Heart right ventricle (tissue), 16 donors: ENCODE measurements around the gene RFTN1. TPM values are rescaled to one million over a fixed set of nuclear protein-coding genes. Genes with fewer than 3 reads are reported as not detected.

Source experiments
- ATAC-seq, 8 donors: fragments of 200-7000 bp; cut with Tn5 transposase; one replicate each; pipeline ENCODE4 v1.9.1; 2020; ENCODE audit warnings: mild to moderate bottlenecking in 8 of 8, moderate library complexity in 8 of 8, moderate number of reproducible peaks in 1 of 8
- DNase-seq, 2 donors: peaks; one replicate each; pipeline ENCODE4 v3.0.0-alpha.2; 2020
- H3K27ac ChIP-seq, 10 donors: fragments of 200-600 bp; sonication (generic) in 2 of 10; one replicate each; pipeline versions ENCODE4 v1.5.0 to v1.8.0; 2020 to 2022; ENCODE audit warnings: mild to moderate bottlenecking in 3 of 10
- H3K27me3 ChIP-seq, 7 donors: fragments of 200-600 bp; one replicate each; pipeline ENCODE4 v1.8.0; 2021 to 2022; ENCODE audit warnings: mild to moderate bottlenecking in 2 of 7
- H3K36me3 ChIP-seq, 9 donors: fragments of 200-600 bp; sonication (generic) in 1 of 9; one replicate each; pipeline versions ENCODE4 v1.5.0 to v1.8.0; 2020 to 2022; ENCODE audit warnings: mild to moderate bottlenecking in 2 of 9
- H3K4me1 ChIP-seq, 9 donors: fragments of 200-600 bp; sonication (generic) in 1 of 9; one replicate each; pipeline versions ENCODE4 v1.5.0 to v1.8.0; 2020 to 2022; ENCODE audit warnings: mild to moderate bottlenecking in 4 of 9
- H3K4me3 ChIP-seq, 10 donors: fragments of 200-600 bp; sonication (generic) in 2 of 10; one replicate each; pipeline versions ENCODE4 v1.5.0 to v1.8.0; 2020 to 2022; ENCODE audit warnings: mild to moderate bottlenecking in 7 of 10, moderate library complexity in 2 of 10
- H3K9me3 ChIP-seq, 11 donors: fragments of 200-600 bp in 10 of 11; sonication (generic) in 2 of 11; one replicate each; pipeline versions ENCODE4 v1.5.0 to v1.8.0; 2013 to 2022; ENCODE audit warnings: mild to moderate bottlenecking in 2 of 11, control low read depth in 1 of 11, moderate library complexity in 1 of 11
- WGBS, 2 donors: extraction: QIAGEN DNeasy Blood & Tissue Kit; methylation state at CpG; one replicate each; pipeline ENCODE4 v1.1.7; 2013; ENCODE audit warnings: inconsistent platforms in 1 of 2; 5-methylcytosine and 5-hydroxymethylcytosine counted together
- intact Hi-C, 10 donors: fragments of 100-400 bp; cut with DNase I; formaldehyde crosslinking; loops; one replicate each; pipeline versions ENCODE4 v1.11.1 to v1.14.2; 2022
- polyA plus RNA-seq, 2 donors: library from polyadenylated mRNA; stranded (reverse); fragments of 200-250 nt; gene quantifications; one replicate each; pipeline ENCODE4 v1.2.3, GENCODE V29; 2013
- total RNA-seq, 10 donors: library from RNA; stranded (reverse); fragmentation: NEBNext Ultra II Directional in 3 of 10; extraction: Animal tissue kit (Norgen Biotek cat#: 25700) in 3 of 10; gene quantifications; one replicate each; pipeline versions ENCODE4 v1.2.1 to v1.2.4, GENCODE V29; 2021 to 2023
- TF ChIP-seq, protein P1 (sequence below), 9 donors: fragments of 200-600 bp; sonication (generic) in 2 of 9; IDR thresholded peaks; one replicate each; pipeline versions ENCODE4 v1.5.0 to v1.8.0; 2021 to 2022; ENCODE audit warnings: antibody characterized with exemption in 9 of 9, mild to moderate bottlenecking in 5 of 9, moderate library complexity in 1 of 9
- donor health status: Arrhythmogenic right ventricular cardiomyopathy.
- donor health status: ischemic (EF 13 %, LVEDD 7.1; RV severe dilation, severe dysfunction).
- donor health status: healthy with polysubstance abuse.
- donor health status: DM: no; HTN: yes; CAD: no.
- donor health status: DM: no; HTN: no; CAD: no.
- donor health status: ischemic (EF 25% LVEDD 6.9; RV normal size, moderate dysfunction).
- donor health status: ischemic (EF 25% LVEDD 5.7; RV mildly dilated, moderate dysfunction).
- donor health status: healthy.
- donor health status: DM: yes; HTN: yes; CAD: no.
- donor health status: Ischemic cardiomyopathy.
- donor health status: ischemic (EF 35%, LVEDD 5.7; RV mildly dilated, moderate dysfunction).
- donor health status: nonischemic (EF 11% LVEDD 7.7; RV severe dilation, severe dysfunction).
- donor health status: DM: yes; HTN: yes; CAD: no.
- donor health status: PGD.
- donor health status: ischemic (EF 29% LVEDD 5.4; RV normal size, mild dysfunction).
- donor health status: nonischemic (EF 23%, LVEDD 6.1; RV moderate dilation, normal function).

Gene RFTN1
- total and polyA plus RNA-seq, 12 donors, result 17.4 to 32.2 (median 24.0) TPM

DNA sequence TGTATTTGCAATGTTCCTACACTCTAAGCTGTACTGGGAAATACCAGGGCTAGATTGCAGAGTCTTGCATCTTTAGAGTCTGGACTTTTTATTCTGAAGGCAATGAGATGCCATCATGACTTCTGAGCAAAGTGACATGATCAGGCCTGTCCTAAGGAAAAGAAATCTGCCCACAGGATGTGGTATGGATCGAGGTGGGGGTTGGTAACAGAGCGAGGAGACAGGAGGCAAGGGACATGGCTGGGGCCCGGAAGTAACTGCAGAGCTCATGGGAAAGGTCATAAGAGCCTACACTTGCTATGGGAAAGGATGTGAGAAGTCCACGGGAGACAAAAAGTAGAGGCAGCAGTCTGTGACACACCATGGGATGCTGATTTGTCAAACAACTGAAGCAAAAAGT lies 126.9 kb downstream of the RFTN1 start:
- no peak for DNase-seq
- TF ChIP-seq, protein P1, sequence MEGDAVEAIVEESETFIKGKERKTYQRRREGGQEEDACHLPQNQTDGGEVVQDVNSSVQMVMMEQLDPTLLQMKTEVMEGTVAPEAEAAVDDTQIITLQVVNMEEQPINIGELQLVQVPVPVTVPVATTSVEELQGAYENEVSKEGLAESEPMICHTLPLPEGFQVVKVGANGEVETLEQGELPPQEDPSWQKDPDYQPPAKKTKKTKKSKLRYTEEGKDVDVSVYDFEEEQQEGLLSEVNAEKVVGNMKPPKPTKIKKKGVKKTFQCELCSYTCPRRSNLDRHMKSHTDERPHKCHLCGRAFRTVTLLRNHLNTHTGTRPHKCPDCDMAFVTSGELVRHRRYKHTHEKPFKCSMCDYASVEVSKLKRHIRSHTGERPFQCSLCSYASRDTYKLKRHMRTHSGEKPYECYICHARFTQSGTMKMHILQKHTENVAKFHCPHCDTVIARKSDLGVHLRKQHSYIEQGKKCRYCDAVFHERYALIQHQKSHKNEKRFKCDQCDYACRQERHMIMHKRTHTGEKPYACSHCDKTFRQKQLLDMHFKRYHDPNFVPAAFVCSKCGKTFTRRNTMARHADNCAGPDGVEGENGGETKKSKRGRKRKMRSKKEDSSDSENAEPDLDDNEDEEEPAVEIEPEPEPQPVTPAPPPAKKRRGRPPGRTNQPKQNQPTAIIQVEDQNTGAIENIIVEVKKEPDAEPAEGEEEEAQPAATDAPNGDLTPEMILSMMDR (IDR thresholded peaks at IDR 0.05), result no peak
- Histone ChIP-seq H3K4me1 (peaks cover 0 to 65% (median 21%) of the 10 kb centered on the region in 9 donors), H3K27me3 (no peaks in the 10 kb centered on the region), H3K36me3 (peaks cover 0 to 17% (median 0%) of the 10 kb centered on the region in 9 donors), H3K4me3 (no peak overlapping the region), H3K27ac (peak overlapping the region in 2 of 10 donors; percentile 39 to 49), H3K9me3 (no peaks in the 10 kb centered on the region)
- peak in 2 of 8 donors; percentile 25 to 27 for ATAC-seq
- 75 to 77% methylated on average over 4 of the region's 4 CpGs for WGBS, 2 donors
- intact Hi-C loops, result no loop called here

- Histone ChIP-seq H3K27ac (peak overlapping the region in 1 of 10 donors; percentile 15), H3K4me1 (peaks cover 0 to 51% (median 16%) of the 10 kb centered on the region in 9 donors), H3K36me3 (peaks cover 0 to 24% (median 0%) of the 10 kb centered on the region in 9 donors), H3K27me3 (no peaks in the 10 kb centered on the region), H3K4me3 (no peak overlapping the region), H3K9me3 (no peaks in the 10 kb centered on the region)
- TF ChIP-seq, protein P1 (IDR thresholded peaks at IDR 0.05), result no peak
- DNase-seq (no peak), ATAC-seq (no peak)
- 77 to 78% methylated on average over 5 of the region's 5 CpGs for WGBS, 2 donors
- intact Hi-C loops, result no loop called here
These were observed 128.3 kb downstream of the RFTN1 start for GRCh38 chr3:16385151-16385550.

DNA sequence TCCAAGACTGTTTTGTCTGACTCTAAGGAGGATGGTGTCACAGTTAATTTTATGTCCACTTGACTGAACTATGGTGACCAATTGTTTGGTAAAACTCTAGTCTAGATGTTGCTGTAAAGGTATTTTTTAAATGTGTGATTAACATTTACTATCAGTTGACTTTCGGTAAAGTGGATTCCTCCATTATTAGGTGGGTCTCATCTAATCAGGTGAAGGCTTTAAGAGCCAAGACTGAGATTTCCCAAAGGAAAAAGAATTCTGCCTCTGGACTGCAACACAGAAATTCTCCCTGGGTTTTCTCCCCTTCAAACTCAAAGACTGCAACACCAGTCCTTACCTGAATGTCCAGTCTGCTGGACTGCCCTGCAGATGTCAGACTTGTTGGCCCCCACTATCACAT lies 129.6 kb downstream of the RFTN1 start:
- Histone ChIP-seq H3K4me1 (peaks cover 0 to 38% (median 16%) of the 10 kb centered on the region in 9 donors), H3K36me3 (peaks cover 0 to 25% (median 0%) of the 10 kb centered on the region in 9 donors), H3K9me3 (peaks cover 0 to 1% (median 0%) of the 10 kb centered on the region in 11 donors), H3K4me3 (no peak overlapping the region), H3K27ac (no peak overlapping the region), H3K27me3 (no peaks in the 10 kb centered on the region)
- TF ChIP-seq, protein P1 (IDR thresholded peaks at IDR 0.05), result no peak
- ATAC-seq (no peak), DNase-seq (no peak)
- intact Hi-C loops, result no loop called here
- 96 to 98% methylated on average over 1 of the region's 1 CpG for WGBS, 2 donors

DNA sequence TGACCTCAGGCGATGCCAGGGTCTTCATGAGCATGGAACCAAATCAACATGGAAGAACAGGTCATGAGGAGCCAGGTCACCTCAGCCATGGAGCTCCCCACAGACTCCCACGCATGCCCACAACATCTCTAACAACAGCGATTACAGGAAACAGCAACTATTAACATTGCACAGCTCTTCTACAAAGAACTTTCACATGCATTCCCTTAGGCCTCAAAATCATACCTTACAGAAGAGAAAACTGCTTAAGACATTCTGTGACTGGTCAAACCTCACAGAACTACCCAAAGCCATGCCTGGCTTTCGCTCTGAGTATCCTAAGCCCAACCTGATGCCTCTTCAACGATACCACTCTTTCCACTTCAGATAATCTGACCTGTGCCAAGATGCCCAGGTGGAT lies 130.7 kb downstream of the RFTN1 start:
- TF ChIP-seq, protein P1 (IDR thresholded peaks at IDR 0.05), result no peak
- peaks cover 0 to 27% (median 0%) of the 10 kb centered on the region in 9 donors for H3K36me3 ChIP-seq
- H3K4me1 ChIP-seq, result peaks cover 2 to 38% (median 16%) of the 10 kb centered on the region in 9 donors
- DNase-seq (no peak), ATAC-seq (no peak)
- 95 to 96% methylated on average over 5 of the region's 5 CpGs for WGBS, 2 donors
- intact Hi-C loops, result no loop called here
- H3K27ac ChIP-seq, result no peak overlapping the region
- no peaks in the 10 kb centered on the region for H3K27me3 ChIP-seq
- H3K4me3 ChIP-seq, result no peak overlapping the region
- peaks cover 0 to 4% (median 0%) of the 10 kb centered on the region in 11 donors for H3K9me3 ChIP-seq
